ENCODE measurements around the gene MAGEH1.
"Not testable (repeated sequence)": the region's sequence is repeated elsewhere in the genome, so short reads cannot be mapped to it uniquely, and the experiment has no call there.

Gene MAGEH1, protein sequence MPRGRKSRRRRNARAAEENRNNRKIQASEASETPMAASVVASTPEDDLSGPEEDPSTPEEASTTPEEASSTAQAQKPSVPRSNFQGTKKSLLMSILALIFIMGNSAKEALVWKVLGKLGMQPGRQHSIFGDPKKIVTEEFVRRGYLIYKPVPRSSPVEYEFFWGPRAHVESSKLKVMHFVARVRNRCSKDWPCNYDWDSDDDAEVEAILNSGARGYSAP

DNA sequence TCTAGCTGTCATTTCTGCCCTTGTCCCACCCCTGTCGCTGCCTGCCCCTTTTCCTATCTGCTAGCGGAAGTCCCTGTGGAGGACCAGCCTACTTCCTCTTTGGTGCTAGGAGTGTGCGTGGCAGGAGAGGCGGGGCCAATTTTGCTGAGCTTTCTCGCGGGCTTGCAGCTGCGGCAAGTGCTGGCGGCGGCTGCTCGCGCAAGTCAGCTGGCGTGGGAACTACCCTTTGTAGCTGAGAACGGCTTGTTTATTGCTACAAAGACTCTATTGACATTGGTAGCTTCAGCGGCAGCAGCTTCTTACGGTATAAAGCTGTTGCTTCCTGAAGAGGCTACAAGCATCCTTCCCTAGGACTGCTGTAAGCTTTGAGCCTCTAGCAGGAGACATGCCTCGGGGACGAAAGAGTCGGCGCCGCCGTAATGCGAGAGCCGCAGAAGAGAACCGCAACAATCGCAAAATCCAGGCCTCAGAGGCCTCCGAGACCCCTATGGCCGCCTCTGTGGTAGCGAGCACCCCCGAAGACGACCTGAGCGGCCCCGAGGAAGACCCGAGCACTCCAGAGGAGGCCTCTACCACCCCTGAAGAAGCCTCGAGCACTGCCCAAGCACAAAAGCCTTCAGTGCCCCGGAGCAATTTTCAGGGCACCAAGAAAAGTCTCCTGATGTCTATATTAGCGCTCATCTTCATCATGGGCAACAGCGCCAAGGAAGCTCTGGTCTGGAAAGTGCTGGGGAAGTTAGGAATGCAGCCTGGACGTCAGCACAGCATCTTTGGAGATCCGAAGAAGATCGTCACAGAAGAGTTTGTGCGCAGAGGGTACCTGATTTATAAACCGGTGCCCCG is at the start of gene MAGEH1:
Gene MAGEH1 (plus strand): TSS at position 138 of the 843 bp plus-strand sequence. CDS start 248 bp downstream, at position 386.
- Histone ChIP-seq H3K27me3 (ENCODE audit: control insufficient read depth, insufficient read depth, low read length) (0 out of 2 replicates have a peak, but pooled peaks cover 5% of the 10 kb centered on the region), H3K4me1 (ENCODE audit: control insufficient read depth, insufficient read depth, low read length) (peaks cover 4% of the 10 kb centered on the region; the same call in 1 of the 2 replicates), H3K27ac (ENCODE audit: low read depth, low read length) (no peak within 1 kb of the TSS), H3K9me3 (ENCODE audit: control insufficient read depth, insufficient read depth, low read depth, low read length) (peaks cover 7% of the 10 kb centered on the region; the same call in 1 of the 2 replicates), H3K4me3 (ENCODE audit: low read depth, low read length) (peak within 1 kb of the TSS; percentile 85), H3K36me3 (ENCODE audit: control insufficient read depth, insufficient read depth, low read length) (no peaks in the 10 kb centered on the region), H3K9ac (ENCODE audit: low read length) (peak within 1 kb of the TSS; percentile 68)

GRCh38 chrX:55427079-55427478 is 24.8 kb upstream of the MAGEH1 start:
- not testable (repeated sequence) for H3K9ac ChIP-seq (ENCODE audit: low read length); H3K36me3 ChIP-seq (ENCODE audit: control insufficient read depth, insufficient read depth, low read length); H3K27ac ChIP-seq (ENCODE audit: low read depth, low read length); H3K4me1 ChIP-seq (ENCODE audit: control insufficient read depth, insufficient read depth, low read length); H3K27me3 ChIP-seq (ENCODE audit: control insufficient read depth, insufficient read depth, low read length); H3K4me3 ChIP-seq (ENCODE audit: low read depth, low read length)
- H3K9me3 ChIP-seq (ENCODE audit: control insufficient read depth, insufficient read depth, low read depth, low read length), result peaks cover 21% of the 10 kb centered on the region

DNA sequence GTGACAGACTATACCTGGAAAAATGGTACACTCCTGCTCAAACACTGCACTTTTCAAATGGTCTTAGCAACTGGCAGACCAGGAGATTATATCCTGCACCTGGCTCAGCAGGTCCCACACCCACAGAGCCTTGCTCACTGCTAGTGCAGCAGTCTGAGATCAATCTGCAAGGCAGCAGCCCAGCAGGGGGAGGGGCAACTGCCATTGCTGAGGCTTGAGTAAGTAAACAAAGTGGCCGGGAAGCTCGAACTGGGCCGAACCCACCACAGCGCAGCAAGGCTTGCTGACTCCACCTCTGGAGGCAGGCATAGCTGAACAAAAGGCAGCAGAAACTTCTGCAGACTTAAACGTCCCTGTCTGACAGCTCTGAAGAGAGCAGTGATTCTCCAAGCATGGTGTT is 8.5 kb upstream of the MAGEH1 start:
- not testable (repeated sequence) for H3K4me3 ChIP-seq (ENCODE audit: low read depth, low read length); H3K27ac ChIP-seq (ENCODE audit: low read depth, low read length); H3K4me1 ChIP-seq (ENCODE audit: control insufficient read depth, insufficient read depth, low read length); H3K9ac ChIP-seq (ENCODE audit: low read length); H3K36me3 ChIP-seq (ENCODE audit: control insufficient read depth, insufficient read depth, low read length); H3K27me3 ChIP-seq (ENCODE audit: control insufficient read depth, insufficient read depth, low read length)
- H3K9me3 ChIP-seq (ENCODE audit: control insufficient read depth, insufficient read depth, low read depth, low read length), result peaks cover 29% of the 10 kb centered on the region; the same call in 1 of the 2 replicates

- Histone ChIP-seq H3K4me3 (ENCODE audit: low read depth, low read length) (no peak overlapping the region), H3K9ac (ENCODE audit: low read length) (no peak overlapping the region), H3K27me3 (ENCODE audit: control insufficient read depth, insufficient read depth, low read length) (0 out of 2 replicates have a peak, but pooled peaks cover 5% of the 10 kb centered on the region), H3K27ac (ENCODE audit: low read depth, low read length) (no peak overlapping the region), H3K9me3 (ENCODE audit: control insufficient read depth, insufficient read depth, low read depth, low read length) (peaks cover 7% of the 10 kb centered on the region; the same call in 1 of the 2 replicates), H3K4me1 (ENCODE audit: control insufficient read depth, insufficient read depth, low read length) (peaks cover 4% of the 10 kb centered on the region; the same call in 1 of the 2 replicates), H3K36me3 (ENCODE audit: control insufficient read depth, insufficient read depth, low read length) (no peaks in the 10 kb centered on the region)
Observed at GRCh38 chrX:55450259-55450658, 1.7 kb upstream of the MAGEH1 start.

DNA sequence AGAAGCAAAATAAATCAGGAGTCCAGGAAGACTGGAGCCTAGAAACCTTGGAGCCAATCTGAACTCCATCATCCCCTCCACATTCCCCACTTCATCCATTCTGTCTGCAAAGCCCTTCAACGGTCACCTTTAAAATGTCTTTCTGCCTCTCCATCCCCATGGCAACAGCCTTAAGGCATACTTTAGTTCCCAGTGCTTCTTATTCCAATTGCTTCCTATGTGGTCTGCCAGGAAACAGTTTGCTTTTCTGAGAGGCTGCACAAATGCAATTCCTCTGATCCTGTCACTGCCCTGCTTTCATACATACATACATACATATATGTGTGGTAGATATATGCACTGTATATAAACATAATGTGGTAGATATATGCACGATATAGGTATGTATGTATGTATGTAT is 786 bp upstream of the MAGEH1 start:
- 0 out of 2 replicates have a peak, but pooled peaks cover 5% of the 10 kb centered on the region for H3K27me3 ChIP-seq (ENCODE audit: control insufficient read depth, insufficient read depth, low read length)
- H3K4me1 ChIP-seq (ENCODE audit: control insufficient read depth, insufficient read depth, low read length), result peaks cover 4% of the 10 kb centered on the region; the same call in 1 of the 2 replicates
- H3K9me3 ChIP-seq (ENCODE audit: control insufficient read depth, insufficient read depth, low read depth, low read length), result peaks cover 7% of the 10 kb centered on the region; the same call in 1 of the 2 replicates
- peak overlapping the region; percentile 85 for H3K4me3 ChIP-seq (ENCODE audit: low read depth, low read length)
- H3K27ac ChIP-seq (ENCODE audit: low read depth, low read length), result no peak overlapping the region
- H3K36me3 ChIP-seq (ENCODE audit: control insufficient read depth, insufficient read depth, low read length), result no peaks in the 10 kb centered on the region
- no peak overlapping the region for H3K9ac ChIP-seq (ENCODE audit: low read length)

DNA sequence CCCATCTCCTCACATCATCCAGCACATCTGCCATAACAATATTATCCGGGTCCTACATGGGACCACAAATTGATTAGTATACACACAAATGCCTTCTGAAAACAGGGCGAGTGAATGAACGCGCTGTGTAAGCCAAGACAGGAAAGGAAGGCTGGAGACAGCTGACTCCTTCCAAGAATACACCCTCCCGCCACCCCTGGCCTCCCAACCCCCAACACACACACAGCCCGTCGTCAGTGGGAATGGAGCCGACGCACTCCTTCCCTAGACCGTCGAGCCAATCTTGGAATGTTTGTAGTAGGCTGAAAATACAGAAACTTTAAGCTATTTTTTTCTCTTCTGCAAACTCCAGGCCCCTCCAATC is 319 bp upstream of the MAGEH1 start:
- Histone ChIP-seq H3K9me3 (ENCODE audit: control insufficient read depth, insufficient read depth, low read depth, low read length) (peaks cover 7% of the 10 kb centered on the region; the same call in 1 of the 2 replicates), H3K9ac (ENCODE audit: low read length) (no peak overlapping the region), H3K27me3 (ENCODE audit: control insufficient read depth, insufficient read depth, low read length) (0 out of 2 replicates have a peak, but pooled peaks cover 5% of the 10 kb centered on the region), H3K27ac (ENCODE audit: low read depth, low read length) (no peak overlapping the region), H3K36me3 (ENCODE audit: control insufficient read depth, insufficient read depth, low read length) (no peaks in the 10 kb centered on the region), H3K4me1 (ENCODE audit: control insufficient read depth, insufficient read depth, low read length) (peaks cover 4% of the 10 kb centered on the region; the same call in 1 of the 2 replicates), H3K4me3 (ENCODE audit: low read depth, low read length) (peak overlapping the region; percentile 85)

- peaks cover 4% of the 10 kb centered on the region; the same call in 1 of the 2 replicates for H3K4me1 ChIP-seq (ENCODE audit: control insufficient read depth, insufficient read depth, low read length)
- H3K9ac ChIP-seq (ENCODE audit: low read length), result peak overlapping the region; percentile 68
- H3K27ac ChIP-seq (ENCODE audit: low read depth, low read length), result no peak overlapping the region
- 0 out of 2 replicates have a peak, but pooled peaks cover 5% of the 10 kb centered on the region for H3K27me3 ChIP-seq (ENCODE audit: control insufficient read depth, insufficient read depth, low read length)
- peak overlapping the region; percentile 85 for H3K4me3 ChIP-seq (ENCODE audit: low read depth, low read length)
- peaks cover 7% of the 10 kb centered on the region; the same call in 1 of the 2 replicates for H3K9me3 ChIP-seq (ENCODE audit: control insufficient read depth, insufficient read depth, low read depth, low read length)
- no peaks in the 10 kb centered on the region for H3K36me3 ChIP-seq (ENCODE audit: control insufficient read depth, insufficient read depth, low read length)
Observed at GRCh38 chrX:55452833-55453124, 852 bp downstream of the MAGEH1 start.

GRCh38 chrX:55455708-55456107 is 3.8 kb downstream of the MAGEH1 start:
- H3K27me3 ChIP-seq (ENCODE audit: control insufficient read depth, insufficient read depth, low read length); H3K9me3 ChIP-seq (ENCODE audit: control insufficient read depth, insufficient read depth, low read depth, low read length); H3K4me1 ChIP-seq (ENCODE audit: control insufficient read depth, insufficient read depth, low read length); H3K4me3 ChIP-seq (ENCODE audit: low read depth, low read length); H3K36me3 ChIP-seq (ENCODE audit: control insufficient read depth, insufficient read depth, low read length); H3K9ac ChIP-seq (ENCODE audit: low read length); H3K27ac ChIP-seq (ENCODE audit: low read depth, low read length): not testable (repeated sequence)

DNA sequence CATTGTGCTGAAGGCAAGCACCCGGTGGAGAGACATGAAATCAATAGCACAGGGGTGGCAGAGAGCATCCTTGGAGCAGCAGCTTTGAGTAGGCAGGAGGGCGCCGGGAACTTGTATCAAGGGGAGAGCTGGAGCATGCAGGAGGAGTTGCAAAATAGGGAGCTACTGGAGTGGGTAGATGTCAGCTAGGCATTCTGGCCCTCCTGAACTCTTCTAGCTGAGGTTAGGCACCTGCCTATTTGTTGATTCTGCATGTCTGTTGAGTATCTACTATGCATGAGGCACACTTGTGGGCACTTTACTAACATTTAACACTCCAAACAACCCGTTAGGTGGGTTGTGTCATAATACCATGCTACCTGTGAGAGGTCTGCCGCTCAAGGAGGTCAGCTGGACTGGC is 7.5 kb downstream of the MAGEH1 start:
- H3K27ac ChIP-seq (ENCODE audit: low read depth, low read length); H3K9ac ChIP-seq (ENCODE audit: low read length); H3K4me3 ChIP-seq (ENCODE audit: low read depth, low read length); H3K27me3 ChIP-seq (ENCODE audit: control insufficient read depth, insufficient read depth, low read length); H3K9me3 ChIP-seq (ENCODE audit: control insufficient read depth, insufficient read depth, low read depth, low read length); H3K4me1 ChIP-seq (ENCODE audit: control insufficient read depth, insufficient read depth, low read length); H3K36me3 ChIP-seq (ENCODE audit: control insufficient read depth, insufficient read depth, low read length): not testable (repeated sequence)

- not testable (repeated sequence) for H3K36me3 ChIP-seq (ENCODE audit: control insufficient read depth, insufficient read depth, low read length); H3K4me3 ChIP-seq (ENCODE audit: low read depth, low read length); H3K4me1 ChIP-seq (ENCODE audit: control insufficient read depth, insufficient read depth, low read length); H3K9me3 ChIP-seq (ENCODE audit: control insufficient read depth, insufficient read depth, low read depth, low read length); H3K27ac ChIP-seq (ENCODE audit: low read depth, low read length); H3K27me3 ChIP-seq (ENCODE audit: control insufficient read depth, insufficient read depth, low read length); H3K9ac ChIP-seq (ENCODE audit: low read length)
Observed at GRCh38 chrX:55459926-55460325, 8.0 kb downstream of the MAGEH1 start.

DNA sequence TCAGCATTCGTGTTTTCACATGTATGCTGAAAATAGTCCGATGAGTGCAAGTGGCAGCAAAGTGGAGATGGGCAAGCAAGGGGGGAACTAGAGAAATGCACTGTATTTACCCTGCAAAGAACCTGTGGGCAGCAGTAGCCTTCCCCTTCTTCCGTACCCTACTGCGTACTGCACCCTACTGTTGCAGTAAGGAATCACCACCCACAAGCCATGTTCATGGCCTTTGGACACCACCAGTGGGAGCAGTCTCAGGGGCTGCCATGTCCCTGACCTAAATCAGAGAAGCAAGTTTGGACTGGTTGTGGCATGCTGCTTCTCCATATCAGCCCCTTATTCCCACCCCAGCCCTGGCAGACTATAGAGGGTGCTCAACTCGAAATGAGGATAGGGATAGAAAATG is 12.1 kb downstream of the MAGEH1 start:
- not testable (repeated sequence) for H3K27ac ChIP-seq (ENCODE audit: low read depth, low read length); H3K9ac ChIP-seq (ENCODE audit: low read length); H3K9me3 ChIP-seq (ENCODE audit: control insufficient read depth, insufficient read depth, low read depth, low read length); H3K4me1 ChIP-seq (ENCODE audit: control insufficient read depth, insufficient read depth, low read length); H3K4me3 ChIP-seq (ENCODE audit: low read depth, low read length); H3K27me3 ChIP-seq (ENCODE audit: control insufficient read depth, insufficient read depth, low read length); H3K36me3 ChIP-seq (ENCODE audit: control insufficient read depth, insufficient read depth, low read length)
